AG04449 (cell line): Measurements from ENCODE around the gene PKLR.
"Not testable (repeated sequence)": the region's sequence is repeated elsewhere in the genome, so short reads cannot be mapped to it uniquely, and the experiment has no call there.

Experiments
- CTCF ChIA-PET: fragments of 350-600 bp; formaldehyde crosslinking; extraction: SDS; loops from one replicate; lab custom pipeline; 2021; ENCODE audit warnings: antibody characterized with exemption; lab: Yijun Ruan, JAX
- POLR2A ChIA-PET: fragments of 400-600, 350-600 bp; formaldehyde crosslinking; extraction: SDS; loops from one replicate; lab custom pipeline; 2020; ENCODE audit warnings: antibody characterized with exemption, inconsistent platforms; lab: Yijun Ruan, JAX
- DNase-seq: peaks from one replicate; pipeline ENCODE4 v3.0.0-alpha.2; 2010; ENCODE audit warnings: low read depth, low spot score
- H3K4me3 ChIP-seq: 2 replicates; pipeline ENCODE4 v1.5.1; 2011; ENCODE audit warnings: low read depth, mild to moderate bottlenecking, control low read depth, low read length
- TF ChIP-seq, protein P1 (sequence below): IDR thresholded peaks from one replicate; pipeline ENCODE4 v1.5.1; 2011; ENCODE audit warnings: mild to moderate bottlenecking, moderate library complexity, low read length, control low read depth, inconsistent platforms; ENCODE audit not compliant: insufficient read depth; ENCODE audit errors: missing control alignments

The PKLR gene

DNA sequence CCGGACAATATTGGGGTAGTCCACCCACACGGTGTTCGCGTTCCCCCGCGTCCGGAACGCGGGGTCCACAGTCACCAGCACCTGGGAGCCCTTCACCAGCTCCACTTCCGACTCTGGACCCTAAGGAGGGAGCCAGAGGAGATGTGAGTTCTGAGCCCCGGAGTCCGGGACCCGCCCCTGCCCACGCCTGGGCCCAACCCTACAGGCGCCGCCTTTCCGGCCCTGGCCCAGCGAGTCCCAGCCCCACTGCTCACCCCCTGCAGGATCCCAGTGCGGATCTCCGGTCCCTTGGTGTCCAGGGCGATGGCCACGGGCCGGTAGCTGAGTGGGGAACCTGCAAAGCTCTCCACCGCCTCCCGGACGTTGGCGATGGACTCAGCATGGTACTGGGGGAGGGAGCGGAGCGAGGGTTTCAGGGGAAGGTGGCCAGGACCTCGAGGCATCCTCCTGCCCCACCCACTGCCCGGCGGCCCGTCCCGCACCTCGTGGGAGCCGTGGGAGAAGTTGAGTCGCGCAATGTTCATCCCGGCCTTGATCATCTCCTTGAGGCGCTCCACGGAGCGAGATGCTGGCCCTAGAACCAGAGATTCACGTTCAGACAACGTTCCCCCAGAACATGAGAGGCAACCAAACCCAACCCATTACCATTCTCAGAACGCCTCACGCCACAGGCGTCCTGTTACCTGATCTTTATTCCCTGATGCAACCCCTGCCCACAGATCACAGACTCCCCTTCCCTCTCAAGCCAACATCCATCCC lies 5.9 kb downstream of the PKLR start:
- ChIA-PET CTCF (no interaction called here), POLR2A (no interaction called here)
- no peak overlapping the region for H3K4me3 ChIP-seq
- DNase-seq, result no peak
- TF ChIP-seq, protein P1, sequence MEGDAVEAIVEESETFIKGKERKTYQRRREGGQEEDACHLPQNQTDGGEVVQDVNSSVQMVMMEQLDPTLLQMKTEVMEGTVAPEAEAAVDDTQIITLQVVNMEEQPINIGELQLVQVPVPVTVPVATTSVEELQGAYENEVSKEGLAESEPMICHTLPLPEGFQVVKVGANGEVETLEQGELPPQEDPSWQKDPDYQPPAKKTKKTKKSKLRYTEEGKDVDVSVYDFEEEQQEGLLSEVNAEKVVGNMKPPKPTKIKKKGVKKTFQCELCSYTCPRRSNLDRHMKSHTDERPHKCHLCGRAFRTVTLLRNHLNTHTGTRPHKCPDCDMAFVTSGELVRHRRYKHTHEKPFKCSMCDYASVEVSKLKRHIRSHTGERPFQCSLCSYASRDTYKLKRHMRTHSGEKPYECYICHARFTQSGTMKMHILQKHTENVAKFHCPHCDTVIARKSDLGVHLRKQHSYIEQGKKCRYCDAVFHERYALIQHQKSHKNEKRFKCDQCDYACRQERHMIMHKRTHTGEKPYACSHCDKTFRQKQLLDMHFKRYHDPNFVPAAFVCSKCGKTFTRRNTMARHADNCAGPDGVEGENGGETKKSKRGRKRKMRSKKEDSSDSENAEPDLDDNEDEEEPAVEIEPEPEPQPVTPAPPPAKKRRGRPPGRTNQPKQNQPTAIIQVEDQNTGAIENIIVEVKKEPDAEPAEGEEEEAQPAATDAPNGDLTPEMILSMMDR, result no peak

DNA sequence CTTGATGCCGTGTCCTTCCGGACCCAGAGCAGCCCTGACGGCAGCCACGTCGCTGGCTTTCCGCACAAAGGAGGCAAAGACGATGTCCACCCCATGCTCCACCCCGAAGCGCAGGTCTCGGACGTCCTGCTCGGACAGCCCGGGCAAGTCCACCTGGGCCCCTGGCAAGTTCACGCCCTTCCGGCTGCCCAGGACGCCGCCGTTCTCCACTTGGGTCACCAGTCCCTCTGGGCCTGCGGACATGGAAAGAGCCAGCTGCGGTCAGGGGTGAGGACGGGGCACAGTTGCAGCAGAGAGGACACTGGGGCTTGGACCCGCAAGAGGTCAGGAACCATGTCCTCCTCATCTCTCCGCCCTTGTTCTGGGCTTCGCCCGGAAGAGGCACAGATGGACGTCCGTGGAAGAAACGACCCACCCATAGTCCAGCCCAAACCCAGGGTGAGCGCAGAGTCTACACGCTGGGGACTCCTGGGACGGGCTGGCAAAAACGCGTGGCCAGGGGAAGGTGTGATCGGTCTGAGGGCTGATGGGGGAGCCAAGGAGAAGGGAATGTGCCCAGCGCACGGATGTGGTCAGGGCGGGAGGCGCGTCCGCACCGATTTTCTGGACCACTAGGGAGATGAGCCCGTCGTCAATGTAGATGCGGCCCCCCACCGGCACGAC lies 6.6 kb downstream of the PKLR start:
- CTCF ChIA-PET, result no interaction called here
- no peak for DNase-seq
- POLR2A ChIA-PET, result no interaction called here

DNA sequence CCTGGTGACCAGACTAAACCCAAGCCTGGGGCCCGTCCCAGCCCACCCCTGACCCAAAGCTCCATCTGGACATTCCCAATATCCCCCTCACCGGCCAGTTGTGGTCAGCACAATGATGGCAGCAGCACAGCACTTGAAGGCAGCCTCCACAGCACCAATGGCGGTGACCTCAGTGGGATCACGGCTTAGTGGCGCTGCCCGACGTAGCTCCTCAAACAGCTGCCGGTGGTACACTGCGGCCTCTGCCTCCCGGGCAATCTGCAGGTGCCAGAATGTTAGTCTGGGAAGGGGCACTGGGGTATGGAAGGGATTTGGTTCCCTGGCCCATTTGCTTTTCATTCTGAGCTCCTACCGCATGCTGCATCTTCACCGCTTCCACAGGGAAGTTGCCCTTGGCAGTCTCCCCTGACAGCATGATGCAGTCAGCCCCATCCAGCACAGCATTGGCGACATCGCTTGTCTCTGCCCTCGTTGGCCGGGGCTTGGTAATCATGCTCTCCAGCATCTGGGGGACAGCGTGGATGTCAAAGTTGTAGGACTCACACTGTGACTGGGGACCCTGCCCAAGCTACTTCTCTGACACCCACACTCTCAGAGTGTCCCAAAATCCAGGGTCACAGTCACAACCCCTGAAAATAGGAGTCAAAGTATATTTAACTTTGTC lies 8.0 kb downstream of the PKLR start:
- no peak for DNase-seq
- H3K4me3 ChIP-seq, result no peak overlapping the region
- CTCF ChIA-PET, result interaction anchor here (1.1 to 3.3 kb wide), 5 partner anchors 10 to 42 kb away, joined by 3 to 14 read pairs (median 4); no protein-coding TSS in a partner anchor
- POLR2A ChIA-PET, result no interaction called here
- TF ChIP-seq, protein P1, result no peak

More for the DNA sequence above, 6.6 kb downstream of the PKLR start:
- TF ChIP-seq, protein P1, result no peak
- no peak overlapping the region for H3K4me3 ChIP-seq

- CTCF ChIA-PET, result interaction anchor here (3.3 kb wide), 1 partner anchor 12 kb away, joined by 14 read pairs; no protein-coding TSS in a partner anchor
- POLR2A ChIA-PET, result not testable (repeated sequence)
Measured at GRCh38 chr1:155291006-155291405, 10.2 kb downstream of the PKLR start.

DNA sequence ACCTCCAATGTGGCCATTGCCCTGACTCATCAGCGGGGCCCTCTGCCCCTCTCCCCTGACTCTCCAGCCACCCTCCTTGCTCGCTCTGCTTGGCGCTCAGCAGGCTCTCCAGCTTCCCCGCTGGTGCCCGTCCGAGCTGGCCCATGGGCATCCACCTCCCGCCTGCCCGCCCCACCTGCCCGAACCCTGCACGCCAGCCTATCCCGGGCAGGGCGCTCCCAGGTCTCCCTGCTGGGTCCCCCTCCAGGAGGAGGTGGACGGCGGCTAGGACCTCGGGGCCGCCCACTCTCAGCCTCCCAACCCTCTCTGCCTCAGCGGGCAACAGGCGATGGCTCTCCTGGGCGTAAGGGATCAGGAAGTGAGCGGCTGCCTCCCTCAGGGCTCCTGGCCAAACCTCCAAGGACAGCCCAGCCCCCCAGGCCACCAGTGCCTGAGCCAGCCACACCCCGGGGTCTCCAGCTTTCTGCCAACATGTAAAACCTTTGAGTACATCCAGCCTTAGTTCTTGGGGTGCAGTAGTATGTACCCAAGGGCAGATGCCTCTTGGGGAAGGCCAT lies 13.2 kb downstream of the PKLR start:
- TF ChIP-seq, protein P1, result no peak
- DNase-seq, result no peak
- CTCF ChIA-PET, result no interaction called here
- H3K4me3 ChIP-seq, result no peak overlapping the region
- POLR2A ChIA-PET, result no interaction called here

More at GRCh38 chr1:155291006-155291405, 10.2 kb downstream of the PKLR start:
- DNase-seq, H3K4me3 ChIP-seq: not testable (repeated sequence)

GRCh38 chr1:155286544-155286943 lies 14.7 kb downstream of the PKLR start:
- TF ChIP-seq, protein P1, result no peak
- POLR2A ChIA-PET, result no interaction called here
- CTCF ChIA-PET, result interaction anchor here (1.5 to 1.6 kb wide), 2 partner anchors 10 to 21 kb away, joined by 3 to 4 read pairs; partner anchors contain the start of gene HCN3
- DNase-seq, result no peak
- no peak overlapping the region for H3K4me3 ChIP-seq
